Prostate gland (tissue), 2 donors: ENCODE results near the gene NRXN3.

Source experiments
- CTCF ChIP-seq, 4 experiments: fragments of 200-600 bp in 2 of 4; fragments of 450-650 bp in 2 of 4; sonication (generic) in 2 of 4; IDR thresholded peaks; 1 replicate in 3 of 4; 2 replicates in 1 of 4; pipeline ENCODE4 v1.5.1; 2016 to 2019; ENCODE audit warnings: antibody characterized with exemption in 4 of 4, mild to moderate bottlenecking in 2 of 4, moderate library complexity in 2 of 4
- POLR2A ChIP-seq: fragments of 450-650 bp; IDR thresholded peaks from one replicate; pipeline ENCODE4 v1.6.1; 2016; ENCODE audit warnings: antibody characterized with exemption, mild to moderate bottlenecking

GRCh38 chr14:78324353-78324752 is 154.2 kb downstream of the NRXN3 start:
- TF ChIP-seq CTCF (IDR thresholded peaks at IDR 0.05): no peak
- TF ChIP-seq POLR2A: no peak
